ENCODE results near the gene EPHA7. TPM values are rescaled to one million over a fixed set of nuclear protein-coding genes. Genes with fewer than 3 reads are reported as not detected.

The EPHA7 gene
- total RNA-seq, 1 donor from 2014 or later: 55.4 TPM

DNA sequence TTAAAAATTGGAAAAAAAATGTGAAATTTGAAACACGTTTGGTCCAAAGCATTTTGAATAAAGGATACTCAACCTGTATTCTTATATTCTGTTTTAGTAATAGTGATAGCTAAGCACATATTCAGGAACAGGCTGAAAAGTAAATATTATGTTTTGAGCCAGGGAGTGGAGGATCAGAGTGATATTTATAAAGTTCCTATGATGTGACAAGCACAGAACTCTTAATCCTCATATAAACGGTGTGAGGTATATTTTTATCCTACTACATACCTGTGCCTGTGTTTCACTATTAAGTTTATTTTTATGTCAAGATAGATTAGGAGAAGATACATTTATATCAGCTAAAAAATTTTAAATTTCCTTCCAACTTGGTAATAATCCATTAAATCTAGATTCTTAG lies 225.5 kb downstream of the EPHA7 start:
- Mint-ChIP-seq H3K9me3 (ENCODE audit: low read depth) (peaks cover 4% of the 10 kb centered on the region), H3K27me3 (ENCODE audit: low read depth) (no peaks in the 10 kb centered on the region), H3K27ac (ENCODE audit: unreplicated experiment) (no peak overlapping the region), H3K4me1 (ENCODE audit: low read depth) (peaks cover 11% of the 10 kb centered on the region), H3K36me3 (ENCODE audit: low read depth) (no peaks in the 10 kb centered on the region), H3K4me3 (ENCODE audit: unreplicated experiment) (no peak overlapping the region)
- no peak for DNase-seq (ENCODE audit: low spot score)
- TF ChIP-seq, protein P1, sequence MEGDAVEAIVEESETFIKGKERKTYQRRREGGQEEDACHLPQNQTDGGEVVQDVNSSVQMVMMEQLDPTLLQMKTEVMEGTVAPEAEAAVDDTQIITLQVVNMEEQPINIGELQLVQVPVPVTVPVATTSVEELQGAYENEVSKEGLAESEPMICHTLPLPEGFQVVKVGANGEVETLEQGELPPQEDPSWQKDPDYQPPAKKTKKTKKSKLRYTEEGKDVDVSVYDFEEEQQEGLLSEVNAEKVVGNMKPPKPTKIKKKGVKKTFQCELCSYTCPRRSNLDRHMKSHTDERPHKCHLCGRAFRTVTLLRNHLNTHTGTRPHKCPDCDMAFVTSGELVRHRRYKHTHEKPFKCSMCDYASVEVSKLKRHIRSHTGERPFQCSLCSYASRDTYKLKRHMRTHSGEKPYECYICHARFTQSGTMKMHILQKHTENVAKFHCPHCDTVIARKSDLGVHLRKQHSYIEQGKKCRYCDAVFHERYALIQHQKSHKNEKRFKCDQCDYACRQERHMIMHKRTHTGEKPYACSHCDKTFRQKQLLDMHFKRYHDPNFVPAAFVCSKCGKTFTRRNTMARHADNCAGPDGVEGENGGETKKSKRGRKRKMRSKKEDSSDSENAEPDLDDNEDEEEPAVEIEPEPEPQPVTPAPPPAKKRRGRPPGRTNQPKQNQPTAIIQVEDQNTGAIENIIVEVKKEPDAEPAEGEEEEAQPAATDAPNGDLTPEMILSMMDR (IDR thresholded peaks at IDR 0.05): no peak
